OCI-LY1 (cell line): ENCODE data around the gene DUS2.
"Not testable (repeated sequence)": the region's sequence is repeated elsewhere in the genome, so short reads cannot be mapped to it uniquely, and the experiment has no call there.

Source experiments
- H2AFZ ChIP-seq: fragments of 200-600 bp; sonication (generic), shearing (Covaris generic); 2 replicates; pipeline ENCODE4 v1.6.0; 2014; ENCODE audit warnings: antibody characterized with exemption, mild to moderate bottlenecking, low read length
- H3F3A ChIP-seq: fragments of 200-600 bp; sonication (generic), shearing (Covaris generic); 2 replicates; pipeline ENCODE4 v1.6.0; 2014; ENCODE audit warnings: mild to moderate bottlenecking, antibody characterized with exemption, low read length, moderate library complexity; ENCODE audit not compliant: insufficient read depth
- H3K27ac ChIP-seq: fragments of 200-600 bp; sonication (generic); 2 replicates; pipeline ENCODE4 v1.5.1; 2014; ENCODE audit warnings: low read length, mixed run types, mild to moderate bottlenecking, low read depth; ENCODE audit not compliant: poor library complexity, severe bottlenecking
- H3K27me3 ChIP-seq: fragments of 200-600 bp; sonication (generic); 2 replicates; pipeline ENCODE4 v1.6.0; 2014; ENCODE audit warnings: antibody characterized with exemption, mild to moderate bottlenecking, low read length, moderate library complexity; ENCODE audit not compliant: insufficient read depth
- H3K36me3 ChIP-seq: fragments of 200-600 bp; sonication (generic); 2 replicates; pipeline ENCODE4 v1.6.1; 2014; ENCODE audit warnings: mild to moderate bottlenecking, antibody characterized with exemption, low read length, moderate library complexity, mixed read lengths; ENCODE audit not compliant: insufficient read depth
- H3K4me1 ChIP-seq: fragments of 200-600 bp; sonication (generic); 2 replicates; pipeline ENCODE4 v1.5.1; 2014; ENCODE audit warnings: mild to moderate bottlenecking, low read length, moderate library complexity; ENCODE audit not compliant: insufficient read depth, severe bottlenecking
- H3K4me2 ChIP-seq: fragments of 200-600 bp; sonication (generic), shearing (Covaris generic); 2 replicates; pipeline ENCODE4 v1.6.1; 2014; ENCODE audit warnings: low read length
- H3K4me3 ChIP-seq: fragments of 200-600 bp; sonication (generic); 2 replicates; pipeline ENCODE4 v1.5.1; 2014; ENCODE audit warnings: low read length, low read depth, mild to moderate bottlenecking, mixed read lengths; ENCODE audit not compliant: poor library complexity, severe bottlenecking
- H3K79me2 ChIP-seq: fragments of 200-600 bp; shearing (Covaris generic); 2 replicates; pipeline ENCODE4 v1.6.1; 2016; ENCODE audit warnings: mixed run types, low read length, mixed read lengths; ENCODE audit not compliant: insufficient read depth
- H3K9ac ChIP-seq: fragments of 200-600 bp; sonication (generic), shearing (Covaris generic); 2 replicates; pipeline ENCODE4 v1.6.1; 2014; ENCODE audit warnings: mild to moderate bottlenecking, low read length, mixed read lengths
- H3K9me2 ChIP-seq: fragments of 200-600 bp; sonication (generic), shearing (Covaris generic); 2 replicates; pipeline ENCODE4 v1.6.1; 2014; ENCODE audit warnings: low read depth, mild to moderate bottlenecking, low read length, mixed read lengths
- H3K9me3 ChIP-seq: fragments of 200-600 bp; shearing (Covaris generic); 2 replicates; pipeline ENCODE4 v1.6.1; 2014; ENCODE audit warnings: low read length, mixed read lengths
- H4K20me1 ChIP-seq: fragments of 200-600 bp; sonication (generic), shearing (Covaris generic); 2 replicates; pipeline ENCODE4 v1.6.0; 2016; ENCODE audit warnings: mild to moderate bottlenecking, low read length; ENCODE audit not compliant: insufficient read depth
- EZH2 ChIP-seq: fragments of 200-600 bp; sonication (generic), shearing (Covaris generic); IDR thresholded peaks from 2 replicates; pipeline ENCODE4 v1.8.0; 2017; ENCODE audit warnings: borderline replicate concordance, mixed run types, mild to moderate bottlenecking, antibody characterized with exemption, low read length, moderate library complexity, mixed read lengths
- TF ChIP-seq, protein P1 (sequence below): fragments of 200-600 bp; sonication (generic), shearing (Covaris generic); IDR thresholded peaks from 2 replicates; pipeline ENCODE4 v1.5.1; 2017; ENCODE audit warnings: mild to moderate bottlenecking, antibody characterized with exemption, low read length, moderate library complexity, mixed read lengths

The DUS2 gene

GRCh38 chr16:68105611-68106010, 82.5 kb downstream of the DUS2 start:
- Histone ChIP-seq H3K27me3 (no peaks in the 10 kb centered on the region), H4K20me1 (no peaks in the 10 kb centered on the region), H3K27ac (no peak overlapping the region), H2AFZ (no peak overlapping the region), H3K4me3 (no peak overlapping the region), H3F3A (no peaks in the 10 kb centered on the region), H3K9me2 (no peaks in the 10 kb centered on the region), H3K4me1 (no peaks in the 10 kb centered on the region), H3K9ac (no peak overlapping the region), H3K4me2 (no peak overlapping the region), H3K9me3 (peaks cover 19% of the 10 kb centered on the region), H3K79me2 (peaks cover 61% of the 10 kb centered on the region), H3K36me3 (no peaks in the 10 kb centered on the region; the same call in 1 of the 2 replicates)
- TF ChIP-seq, protein P1, sequence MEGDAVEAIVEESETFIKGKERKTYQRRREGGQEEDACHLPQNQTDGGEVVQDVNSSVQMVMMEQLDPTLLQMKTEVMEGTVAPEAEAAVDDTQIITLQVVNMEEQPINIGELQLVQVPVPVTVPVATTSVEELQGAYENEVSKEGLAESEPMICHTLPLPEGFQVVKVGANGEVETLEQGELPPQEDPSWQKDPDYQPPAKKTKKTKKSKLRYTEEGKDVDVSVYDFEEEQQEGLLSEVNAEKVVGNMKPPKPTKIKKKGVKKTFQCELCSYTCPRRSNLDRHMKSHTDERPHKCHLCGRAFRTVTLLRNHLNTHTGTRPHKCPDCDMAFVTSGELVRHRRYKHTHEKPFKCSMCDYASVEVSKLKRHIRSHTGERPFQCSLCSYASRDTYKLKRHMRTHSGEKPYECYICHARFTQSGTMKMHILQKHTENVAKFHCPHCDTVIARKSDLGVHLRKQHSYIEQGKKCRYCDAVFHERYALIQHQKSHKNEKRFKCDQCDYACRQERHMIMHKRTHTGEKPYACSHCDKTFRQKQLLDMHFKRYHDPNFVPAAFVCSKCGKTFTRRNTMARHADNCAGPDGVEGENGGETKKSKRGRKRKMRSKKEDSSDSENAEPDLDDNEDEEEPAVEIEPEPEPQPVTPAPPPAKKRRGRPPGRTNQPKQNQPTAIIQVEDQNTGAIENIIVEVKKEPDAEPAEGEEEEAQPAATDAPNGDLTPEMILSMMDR = no peak
- TF ChIP-seq EZH2 = no peak

- not testable (repeated sequence) for H3K9me2 ChIP-seq, H3K27ac ChIP-seq, H3K27me3 ChIP-seq, H4K20me1 ChIP-seq, H3F3A ChIP-seq, H3K9ac ChIP-seq, H2AFZ ChIP-seq, H3K4me3 ChIP-seq, H3K4me1 ChIP-seq, H3K4me2 ChIP-seq, H3K36me3 ChIP-seq
- peaks cover 17% of the 10 kb centered on the region for H3K9me3 ChIP-seq
- peaks cover 55% of the 10 kb centered on the region for H3K79me2 ChIP-seq
Observed at GRCh38 chr16:68107230-68107928, 84.3 kb downstream of the DUS2 start.

GRCh38 chr16:68109156-68109555, 86.1 kb downstream of the DUS2 start:
- H3K79me2 ChIP-seq = peaks cover 57% of the 10 kb centered on the region
- H4K20me1 ChIP-seq, H3K36me3 ChIP-seq, H2AFZ ChIP-seq, H3K27ac ChIP-seq, H3F3A ChIP-seq, H3K4me3 ChIP-seq, H3K9me2 ChIP-seq, H3K27me3 ChIP-seq, H3K4me1 ChIP-seq, H3K9ac ChIP-seq, H3K4me2 ChIP-seq: not testable (repeated sequence)
- H3K9me3 ChIP-seq = peaks cover 12% of the 10 kb centered on the region

GRCh38 chr16:68110611-68111010, 87.5 kb downstream of the DUS2 start:
- not testable (repeated sequence) for H3K27me3 ChIP-seq, H3K27ac ChIP-seq, H3K9ac ChIP-seq, H3K9me3 ChIP-seq, H3K4me2 ChIP-seq, H3K4me1 ChIP-seq, H4K20me1 ChIP-seq, H3F3A ChIP-seq, H3K36me3 ChIP-seq, H2AFZ ChIP-seq, H3K9me2 ChIP-seq, H3K4me3 ChIP-seq
- H3K79me2 ChIP-seq = peaks cover 57% of the 10 kb centered on the region
